ENCODE measurements around the gene MFSD2A. TPM values are rescaled to one million over a fixed set of nuclear protein-coding genes. Genes with fewer than 3 reads are reported as not detected.

MFSD2A gene
- total RNA-seq, 1 experiment from 2014 or later = 8.0 TPM

- H3K27ac ChIP-seq (ENCODE audit: low read depth, low read length) = no peak overlapping the region
- intact Hi-C loops (cut with micrococcal nuclease) = no loop called here
- no peaks in the 10 kb centered on the region for H3K27me3 ChIP-seq (ENCODE audit: insufficient read depth, low read length)
- RAD21 ChIA-PET (ENCODE audit: low non-redundant PET in 1 of 2, low total read pairs in 2 of 2, uncharacterized antibody in 2 of 2, unreplicated experiment in 2 of 2) = no interaction called here
- POLR2A ChIA-PET = no interaction called here
- ATAC-seq = no peak
- TF ChIP-seq ELF1 (IDR thresholded peaks at IDR 0.05; ENCODE audit: borderline replicate concordance, low read depth) = no peak
- TF ChIP-seq RAD21 (IDR thresholded peaks at IDR 0.05; ENCODE audit: low read depth) = peak; percentile 28; the same call in 1 of the 2 replicates
- TF ChIP-seq REST (IDR thresholded peaks at IDR 0.05; ENCODE audit: low read depth) = no peak
- H3K36me3 ChIP-seq (ENCODE audit: control insufficient read depth in 1 of 2, insufficient read depth in 2 of 2, low read length in 2 of 2) = no peaks in the 10 kb centered on the region
- no peak for DNase-seq (ENCODE audit: low read depth, low spot score)
- no peak overlapping the region for H3K4me3 ChIP-seq (replicated peaks in 1 of 2; ENCODE audit: low read depth in 1 of 2, low read length in 2 of 2)
- no peaks in the 10 kb centered on the region for H3K9me2 ChIP-seq (ENCODE audit: insufficient read depth)
- H4K20me1 ChIP-seq (ENCODE audit: insufficient read depth) = no peaks in the 10 kb centered on the region
- no peaks in the 10 kb centered on the region for H3K9me3 ChIP-seq (ENCODE audit: control insufficient read depth in 1 of 2, insufficient read depth in 1 of 2, low read depth in 1 of 2, low read length in 2 of 2)
- peaks cover 0 to 5% of the 10 kb centered on the region in 2 experiments; a peak in 1 of 4 replicates for H3K4me1 ChIP-seq (ENCODE audit: control insufficient read depth in 1 of 2, insufficient read depth in 2 of 2, low read length in 2 of 2)
- H3K4me2 ChIP-seq (ENCODE audit: low read length) = no peak overlapping the region
- CTCF ChIA-PET = interaction anchor here (0.8 to 3.1 kb wide), 3 partner anchors 8 to 38 kb away, joined by 4 to 11 read pairs (median 9); partner anchors contain the start of genes MFSD2A and MYCL
- no peak overlapping the region for H3K9ac ChIP-seq (ENCODE audit: low read length)
- H2AFZ ChIP-seq (ENCODE audit: low read depth, low read length, poor library complexity, severe bottlenecking) = no peak overlapping the region
- BruUV-seq (replicated peaks) = no TSS peak
- H3K79me2 ChIP-seq (ENCODE audit: insufficient read depth, low read length) = no peaks in the 10 kb centered on the region
Observed at GRCh38 chr1:39917825-39918224, 37.1 kb upstream of the MFSD2A start.

- no peaks in the 10 kb centered on the region for H3K9me3 ChIP-seq (ENCODE audit: control insufficient read depth in 1 of 2, insufficient read depth in 1 of 2, low read depth in 1 of 2, low read length in 2 of 2)
- RAD21 ChIA-PET (ENCODE audit: low non-redundant PET in 1 of 2, low total read pairs in 2 of 2, uncharacterized antibody in 2 of 2, unreplicated experiment in 2 of 2) = interaction anchor here (0.6 to 2.6 kb wide), 13 partner anchors 11 to 419 kb away, joined by 3 to 16 read pairs (median 5); no protein-coding TSS in a partner anchor
- intact Hi-C loops (cut with micrococcal nuclease) = loop anchor here (1.0 kb wide), 2 partner anchors 54 to 113 kb away; no protein-coding TSS in a partner anchor
- H2AFZ ChIP-seq (ENCODE audit: low read depth, low read length, poor library complexity, severe bottlenecking) = peak overlapping the region; percentile 88
- H4K20me1 ChIP-seq (ENCODE audit: insufficient read depth) = no peaks in the 10 kb centered on the region
- H3K79me2 ChIP-seq (ENCODE audit: insufficient read depth, low read length) = no peaks in the 10 kb centered on the region
- H3K4me1 ChIP-seq (ENCODE audit: control insufficient read depth in 1 of 2, insufficient read depth in 2 of 2, low read length in 2 of 2) = peaks cover 0 to 5% of the 10 kb centered on the region in 2 experiments; a peak in 1 of 4 replicates
- peak overlapping the region; percentile 36; the same call in 1 of the 2 replicates for H3K4me2 ChIP-seq (ENCODE audit: low read length)
- H3K36me3 ChIP-seq (ENCODE audit: control insufficient read depth in 1 of 2, insufficient read depth in 2 of 2, low read length in 2 of 2) = no peaks in the 10 kb centered on the region
- H3K27me3 ChIP-seq (ENCODE audit: insufficient read depth, low read length) = no peaks in the 10 kb centered on the region
- POLR2A ChIA-PET = interaction anchor here (1.8 kb wide), 1 partner anchor 36 kb away, joined by 4 read pairs; no protein-coding TSS in a partner anchor
- peak; percentile 68 for DNase-seq (ENCODE audit: low read depth, low spot score)
- no peaks in the 10 kb centered on the region for H3K9me2 ChIP-seq (ENCODE audit: insufficient read depth)
- CTCF ChIA-PET = interaction anchor here (0.6 to 3.5 kb wide), 28 partner anchors 8 to 613 kb away, joined by 3 to 59 read pairs (median 4); partner anchors contain the start of genes CAP1, MFSD2A and MYCL
- no TSS peak for BruUV-seq (replicated peaks)
- no peak overlapping the region for H3K4me3 ChIP-seq (replicated peaks in 1 of 2; ENCODE audit: low read depth in 1 of 2, low read length in 2 of 2)
- peak; percentile 99 for ATAC-seq
- no peak overlapping the region for H3K27ac ChIP-seq (ENCODE audit: low read depth, low read length)
- no peak overlapping the region for H3K9ac ChIP-seq (ENCODE audit: low read length)
- TF ChIP-seq SP1 (IDR thresholded peaks at IDR 0.05; ENCODE audit: low read depth) (no peak), ZFX (IDR thresholded peaks at IDR 0.05) (no peak), MAX (IDR thresholded peaks at IDR 0.05) (no peak), EZH2phosphoT487 (IDR thresholded peaks at IDR 0.05; ENCODE audit: borderline replicate concordance) (no peak), ATF3 (IDR thresholded peaks at IDR 0.05) (no peak), EGR1 (IDR thresholded peaks at IDR 0.05; ENCODE audit: low read depth) (peak; percentile 59; the same call in 1 of the 2 replicates), RAD21 (IDR thresholded peaks at IDR 0.05; ENCODE audit: low read depth) (peak; percentile 94), YY1 (IDR thresholded peaks at IDR 0.05; ENCODE audit: extremely low read depth, insufficient replicate concordance, low read depth, low read length) (no peak), REST (IDR thresholded peaks at IDR 0.05; ENCODE audit: low read depth) (no peak), ZNF274 (IDR thresholded peaks at IDR 0.05; ENCODE audit: low read depth, low read length) (no peak)
Observed at GRCh38 chr1:39919545-39919944, 35.4 kb upstream of the MFSD2A start.
